ENCODE measurements around the gene ZMIZ1. TPM values are rescaled to one million over a fixed set of nuclear protein-coding genes. Genes with fewer than 3 reads are reported as not detected.

The ZMIZ1 gene
- total RNA-seq, 1 experiment from 2014 or later = 34.2 TPM

GRCh38 chr10:79094412-79095175 lies 25.8 kb downstream of the ZMIZ1 start:
- peaks cover 60% of the 10 kb centered on the region for H3K4me1 ChIP-seq (ENCODE audit: control insufficient read depth, insufficient read depth, low read length)
- H3K4me3 ChIP-seq (ENCODE audit: low read depth in 2 of 2, low read length in 2 of 2) = no peak overlapping the region
- intact Hi-C loops (cut with micrococcal nuclease; ENCODE audit: unreplicated experiment) = no loop called here
- H3K36me3 ChIP-seq (ENCODE audit: control insufficient read depth, insufficient read depth, low read length) = no peaks in the 10 kb centered on the region
- TF ChIP-seq POLR2AphosphoS5 (IDR thresholded peaks at IDR 0.05; ENCODE audit: low read depth, low read length) (no peak), CTCF (IDR thresholded peaks at IDR 0.05) (no peak), SIN3A (IDR thresholded peaks at IDR 0.05; ENCODE audit: borderline replicate concordance, insufficient read depth, low read depth, low read length) (no peak), REST (IDR thresholded peaks at IDR 0.05; ENCODE audit: insufficient read depth in 1 of 2, low read depth in 2 of 2, low read length in 1 of 2) (no peak), TCF7L2 (IDR thresholded peaks at IDR 0.05; ENCODE audit: low read depth, low read length) (no peak)
- no peak for DNase-seq (ENCODE audit: low read depth, low spot score)
- ChIA-PET CTCF (no interaction called here), POLR2A (no interaction called here)
- H3K9me3 ChIP-seq (ENCODE audit: control insufficient read depth, insufficient read depth, low read depth, low read length) = no peaks in the 10 kb centered on the region
- H3K27ac ChIP-seq (ENCODE audit: low read length) = peak overlapping the region; percentile 37
- peak; percentile 10; the same call in 1 of the 2 replicates for ATAC-seq
- in situ Hi-C loops (cut with HindIII; ENCODE audit: low pct_unique_long_range_greater_than_20kb, low sequenced_read_pairs) = no loop called here
- no peaks in the 10 kb centered on the region for H3K27me3 ChIP-seq (ENCODE audit: control insufficient read depth, insufficient read depth, low read length)
- no TSS peak for BruUV-seq (replicated peaks)

- Histone ChIP-seq H3K9me3 (ENCODE audit: control insufficient read depth, insufficient read depth, low read depth, low read length) (no peaks in the 10 kb centered on the region), H3K27me3 (ENCODE audit: control insufficient read depth, insufficient read depth, low read length) (no peaks in the 10 kb centered on the region), H3K4me1 (ENCODE audit: control insufficient read depth, insufficient read depth, low read length) (peaks cover 57% of the 10 kb centered on the region), H3K4me3 (ENCODE audit: low read depth in 2 of 2, low read length in 2 of 2) (no peak overlapping the region), H3K36me3 (ENCODE audit: control insufficient read depth, insufficient read depth, low read length) (no peaks in the 10 kb centered on the region), H3K27ac (ENCODE audit: low read length) (no peak overlapping the region)
- ChIA-PET POLR2A (no interaction called here), CTCF (no interaction called here)
- in situ Hi-C loops (cut with HindIII; ENCODE audit: low pct_unique_long_range_greater_than_20kb, low sequenced_read_pairs) (no loop called here), intact Hi-C loops (cut with micrococcal nuclease; ENCODE audit: unreplicated experiment) (no loop called here)
- no TSS peak for BruUV-seq (replicated peaks)
- TF ChIP-seq TCF7L2 (IDR thresholded peaks at IDR 0.05; ENCODE audit: low read depth, low read length) = no peak
- TF ChIP-seq POLR2AphosphoS5 (IDR thresholded peaks at IDR 0.05; ENCODE audit: low read depth, low read length) = no peak
- no peak for TF ChIP-seq SIN3A (IDR thresholded peaks at IDR 0.05; ENCODE audit: borderline replicate concordance, insufficient read depth, low read depth, low read length)
- TF ChIP-seq REST (IDR thresholded peaks at IDR 0.05; ENCODE audit: insufficient read depth in 1 of 2, low read depth in 2 of 2, low read length in 1 of 2) = no peak
- TF ChIP-seq CTCF (IDR thresholded peaks at IDR 0.05) = no peak
- ATAC-seq (no peak), DNase-seq (ENCODE audit: low read depth, low spot score) (no peak)
Observed at GRCh38 chr10:79095316-79095715, 26.6 kb downstream of the ZMIZ1 start.
